Activated CD8-positive, alpha-beta T cell treated with anti-CD3 and anti-CD28 coated beads, Interleukin-2, amount 10 ng/mL, durations not matched to agents 7 days and 5 days (primary cell): ENCODE data around the gene PHRF1. TPM values are rescaled to one million over a fixed set of nuclear protein-coding genes. Genes with fewer than 3 reads are reported as not detected.
"Not testable (repeated sequence)": the region's sequence is repeated elsewhere in the genome, so short reads cannot be mapped to it uniquely, and the experiment has no call there.

Source experiments
- ATAC-seq: fragments of 150-1000 bp; cut with Tn5 transposase; one replicate; pipeline ENCODE4 v1.10.0; 2021; ENCODE audit warnings: moderate library complexity
- CTCF ChIA-PET: fragments of 350-600 bp; sonication (Branson Sonifier 250); formaldehyde crosslinking; loops from one replicate; lab custom pipeline; 2021; ENCODE audit warnings: antibody characterized with exemption; lab: Charles Lee
- POLR2A ChIA-PET: fragments of 350-600 bp; sonication (Branson Sonifier 250); formaldehyde crosslinking; loops from one replicate; lab custom pipeline; 2021; ENCODE audit warnings: antibody characterized with exemption; lab: Charles Lee
- DNase-seq: peaks from one replicate; pipeline ENCODE4 v3.0.0-alpha.2; 2020
- H3K27ac Mint-ChIP-seq: one replicate; pipeline ENCODE4 v1.8.0; 2021; ENCODE audit warnings: mild to moderate bottlenecking, mixed read lengths
- H3K27me3 Mint-ChIP-seq: one replicate; pipeline ENCODE4 v1.8.0; 2021; ENCODE audit warnings: low read depth, mixed read lengths
- H3K36me3 Mint-ChIP-seq: one replicate; pipeline ENCODE4 v1.8.0; 2021; ENCODE audit warnings: low read depth, mixed read lengths
- H3K4me1 Mint-ChIP-seq: one replicate; pipeline ENCODE4 v1.8.0; 2021; ENCODE audit warnings: low read depth, mixed read lengths
- H3K4me3 Mint-ChIP-seq: one replicate; pipeline ENCODE4 v1.8.0; 2021; ENCODE audit warnings: mild to moderate bottlenecking, mixed read lengths
- H3K9me3 Mint-ChIP-seq: one replicate; pipeline ENCODE4 v1.8.0; 2022; ENCODE audit warnings: mixed read lengths; ENCODE audit not compliant: insufficient read depth
- total RNA-seq, 2 experiments: library from RNA; stranded (reverse); gene quantifications; one replicate each; pipeline ENCODE4 v1.2.3, GENCODE V29; 2021

The PHRF1 gene
- total RNA-seq, 2 experiments from 2014 or later, result 53.7 to 58.1 TPM

DNA sequence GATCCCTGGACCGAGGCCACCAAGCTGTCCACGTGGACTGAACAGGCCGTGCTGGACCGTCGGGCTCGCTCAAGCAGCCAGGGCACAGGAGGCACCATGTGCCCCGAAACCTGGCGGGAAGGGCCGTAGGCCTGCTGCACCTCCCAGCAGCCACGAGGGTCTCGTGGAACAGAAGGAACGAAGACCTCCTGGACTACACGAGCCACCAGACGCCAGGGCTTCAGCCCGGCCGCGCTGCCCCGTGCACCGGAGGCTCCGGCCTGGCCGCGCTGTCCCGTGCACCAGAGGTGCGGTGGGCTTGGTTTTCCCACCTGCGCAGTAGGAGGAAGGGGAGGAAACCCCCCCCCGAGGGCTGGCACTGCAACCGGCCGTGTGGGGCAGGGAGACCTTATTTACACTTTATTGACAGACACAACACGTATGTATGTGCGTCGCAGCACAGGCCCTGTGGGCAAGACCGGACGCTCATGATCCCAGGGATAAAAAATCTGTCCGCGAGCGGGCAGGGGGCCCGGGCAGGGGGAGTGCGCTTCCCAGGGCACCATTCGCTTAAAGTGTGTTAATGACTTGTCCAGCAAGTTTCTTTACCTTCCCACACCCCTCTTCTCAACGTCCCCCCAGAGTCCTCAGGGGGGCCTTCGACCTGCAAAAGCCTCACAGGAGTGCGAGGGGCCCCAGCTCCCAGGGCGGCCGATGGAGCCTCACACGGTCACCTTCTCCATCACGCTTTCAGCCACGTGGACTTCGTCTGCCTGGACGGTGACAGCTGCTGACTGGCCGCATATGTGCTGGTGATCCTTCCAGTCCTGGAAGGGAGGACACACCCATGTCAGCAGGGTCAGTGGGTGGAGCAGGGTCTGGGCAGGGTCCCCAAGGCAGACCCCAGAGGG lies 67.8 kb downstream of the PHRF1 start:
- CTCF ChIA-PET, result no interaction called here
- Mint-ChIP-seq H3K27me3 (peaks cover 5% of the 10 kb centered on the region), H3K4me3 (no peak overlapping the region), H3K36me3 (peaks cover 5% of the 10 kb centered on the region), H3K27ac (no peak overlapping the region), H3K4me1 (peaks cover 10% of the 10 kb centered on the region), H3K9me3 (no peaks in the 10 kb centered on the region)
- POLR2A ChIA-PET, result no interaction called here
- ATAC-seq (no peak), DNase-seq (no peak)

- Mint-ChIP-seq H3K9me3 (no peaks in the 10 kb centered on the region), H3K4me3 (no peak overlapping the region), H3K4me1 (peaks cover 7% of the 10 kb centered on the region), H3K27ac (no peak overlapping the region), H3K27me3 (no peaks in the 10 kb centered on the region), H3K36me3 (peaks cover 8% of the 10 kb centered on the region)
- POLR2A ChIA-PET, result no interaction called here
- CTCF ChIA-PET, result no interaction called here
- no peak for ATAC-seq
- DNase-seq, result no peak
Measured at GRCh38 chr11:645536-645935, 69.3 kb downstream of the PHRF1 start.

DNA sequence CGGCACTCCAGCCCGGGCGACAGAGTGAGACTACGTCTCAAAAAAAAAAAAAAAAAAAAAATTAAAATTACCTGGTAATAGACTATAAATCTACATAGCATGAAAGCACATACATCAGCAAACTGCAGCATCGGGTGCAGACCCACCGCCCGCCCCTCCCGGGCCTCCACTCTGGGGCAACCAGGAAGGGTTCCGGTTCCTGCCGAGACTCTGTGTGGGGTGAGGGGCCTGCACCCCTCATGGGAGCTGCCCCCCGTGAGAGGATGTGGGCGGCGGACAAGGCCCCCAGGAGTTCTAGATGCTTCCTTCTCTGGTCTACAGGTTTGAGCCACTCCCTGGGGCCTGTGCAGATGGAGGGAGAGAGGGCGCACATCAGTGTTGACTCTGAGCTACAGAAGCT lies 69.9 kb downstream of the PHRF1 start:
- Mint-ChIP-seq H3K27me3 (no peaks in the 10 kb centered on the region), H3K9me3 (no peaks in the 10 kb centered on the region), H3K4me1 (peaks cover 2% of the 10 kb centered on the region), H3K4me3 (no peak overlapping the region), H3K36me3 (peaks cover 8% of the 10 kb centered on the region), H3K27ac (no peak overlapping the region)
- no peak for DNase-seq
- ChIA-PET POLR2A (no interaction called here), CTCF (interaction anchor here (1.5 kb wide), 1 partner anchor 80 kb away, joined by 4 read pairs; no protein-coding TSS in a partner anchor)
- no peak for ATAC-seq

DNA sequence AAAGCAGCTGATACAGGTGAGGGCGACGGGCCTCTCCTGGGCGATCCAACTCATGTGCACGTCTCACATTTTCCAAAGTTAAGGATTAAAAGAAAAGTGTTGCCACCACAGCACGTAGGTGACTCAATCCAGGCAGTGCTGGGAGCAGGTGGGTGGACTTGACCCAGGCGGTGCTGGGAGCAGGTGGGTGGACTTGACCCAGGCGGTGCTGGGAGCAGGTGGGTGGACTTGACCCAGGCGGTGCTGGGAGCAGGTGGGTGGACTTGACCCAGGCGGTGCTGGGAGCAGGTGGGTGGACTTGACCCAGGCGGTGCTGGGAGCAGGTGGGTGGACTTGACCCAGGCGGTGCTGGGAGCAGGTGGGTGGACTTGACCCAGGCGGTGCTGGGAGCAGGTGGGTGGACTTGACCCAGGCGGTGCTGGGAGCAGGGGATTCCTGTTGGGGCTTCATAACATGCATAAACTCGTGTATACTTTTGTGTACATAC lies 71.4 kb downstream of the PHRF1 start:
- H3K27me3 Mint-ChIP-seq, H3K4me1 Mint-ChIP-seq, H3K27ac Mint-ChIP-seq, H3K4me3 Mint-ChIP-seq, ATAC-seq, H3K9me3 Mint-ChIP-seq, DNase-seq, CTCF ChIA-PET, POLR2A ChIA-PET: not testable (repeated sequence)
- peaks cover 12% of the 10 kb centered on the region for H3K36me3 Mint-ChIP-seq

DNA sequence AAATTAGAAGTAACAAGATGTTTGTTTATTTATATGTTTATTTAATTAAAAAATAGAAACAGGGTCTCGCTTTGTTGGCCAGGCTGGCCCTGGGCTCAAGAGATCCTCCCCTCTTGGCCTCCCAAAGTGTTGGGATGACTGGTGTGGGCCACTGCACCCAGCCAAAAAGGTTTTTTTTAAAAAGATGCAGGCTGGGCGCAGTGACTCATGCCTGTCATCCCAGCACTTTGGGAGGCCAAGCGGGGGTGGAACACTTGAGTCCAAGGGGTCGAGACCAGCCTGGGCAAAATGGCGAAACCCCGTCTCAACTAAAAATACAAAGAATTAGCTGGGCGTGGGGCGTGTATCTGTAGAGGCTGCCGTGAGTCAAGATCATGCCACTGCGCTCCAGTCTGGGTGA lies 74.2 kb downstream of the PHRF1 start:
- peaks cover 2% of the 10 kb centered on the region for H3K4me1 Mint-ChIP-seq
- ATAC-seq (no peak), DNase-seq (no peak)
- H3K4me3 Mint-ChIP-seq, result no peak overlapping the region
- no peaks in the 10 kb centered on the region for H3K9me3 Mint-ChIP-seq
- H3K27ac Mint-ChIP-seq, result no peak overlapping the region
- no peaks in the 10 kb centered on the region for H3K27me3 Mint-ChIP-seq
- H3K36me3 Mint-ChIP-seq, result peaks cover 14% of the 10 kb centered on the region
- ChIA-PET POLR2A (interaction anchor here (0.6 kb wide), 1 partner anchor 73 kb away, joined by 3 read pairs; no protein-coding TSS in a partner anchor), CTCF (no interaction called here)

DNA sequence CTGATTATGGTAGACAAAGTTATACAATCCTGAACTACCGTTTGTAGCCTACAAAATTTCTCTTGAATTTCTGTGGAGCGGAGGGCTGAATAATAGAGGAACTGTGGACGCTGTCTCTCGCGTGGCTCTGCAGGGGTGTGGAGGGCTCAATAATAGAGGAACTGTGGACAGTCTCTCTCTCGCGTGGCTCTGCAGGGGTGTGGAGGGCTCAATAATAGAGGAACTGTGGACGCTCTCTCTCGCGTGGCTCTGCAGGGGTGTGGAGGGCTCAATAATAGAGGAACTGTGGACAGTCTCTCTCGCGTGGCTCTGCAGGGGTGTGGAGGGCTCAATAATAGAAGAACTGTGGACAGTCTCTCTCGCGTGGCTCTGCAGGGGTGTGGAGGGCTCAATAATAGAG lies 76.9 kb downstream of the PHRF1 start:
- ATAC-seq, POLR2A ChIA-PET, H3K27ac Mint-ChIP-seq, CTCF ChIA-PET, H3K36me3 Mint-ChIP-seq, H3K4me3 Mint-ChIP-seq, H3K27me3 Mint-ChIP-seq, H3K4me1 Mint-ChIP-seq, DNase-seq, H3K9me3 Mint-ChIP-seq: not testable (repeated sequence)

DNA sequence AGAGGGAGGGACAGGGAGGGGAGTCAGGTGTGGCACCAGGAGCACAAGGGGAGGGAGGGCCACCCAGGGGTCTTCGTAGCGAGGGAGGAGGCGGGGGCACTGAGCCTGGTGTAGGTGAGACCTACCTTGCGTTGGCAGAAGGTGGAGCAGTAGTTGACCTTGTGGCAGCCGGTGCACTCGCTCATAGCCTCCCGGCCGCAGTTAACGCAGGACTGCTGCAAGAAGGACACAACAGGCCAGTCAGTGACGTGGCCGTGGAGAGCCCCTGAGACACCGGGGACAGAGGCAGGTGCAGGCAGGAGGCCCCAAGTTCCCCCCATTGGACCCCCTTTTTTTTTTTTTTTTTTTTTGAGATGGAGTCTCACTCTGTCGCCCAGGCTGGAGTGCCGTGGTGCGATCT lies 77.6 kb downstream of the PHRF1 start:
- ATAC-seq, result no peak
- CTCF ChIA-PET, result no interaction called here

GRCh38 chr11:654444-654843 lies 78.2 kb downstream of the PHRF1 start:
- ATAC-seq, H3K4me1 Mint-ChIP-seq, POLR2A ChIA-PET, H3K9me3 Mint-ChIP-seq, CTCF ChIA-PET, H3K36me3 Mint-ChIP-seq, DNase-seq, H3K27me3 Mint-ChIP-seq, H3K27ac Mint-ChIP-seq, H3K4me3 Mint-ChIP-seq: not testable (repeated sequence)

More for the DNA sequence above, 77.6 kb downstream of the PHRF1 start:
- Mint-ChIP-seq H3K27me3 (no peaks in the 10 kb centered on the region), H3K4me3 (no peak overlapping the region), H3K4me1 (no peaks in the 10 kb centered on the region), H3K36me3 (peaks cover 9% of the 10 kb centered on the region), H3K27ac (no peak overlapping the region), H3K9me3 (no peaks in the 10 kb centered on the region)
- DNase-seq, result no peak
- POLR2A ChIA-PET, result no interaction called here

GRCh38 chr11:655036-655726 lies 78.9 kb downstream of the PHRF1 start:
- no peaks in the 10 kb centered on the region for H3K27me3 Mint-ChIP-seq
- H3K36me3 Mint-ChIP-seq, result peaks cover 6% of the 10 kb centered on the region
- ATAC-seq (no peak), DNase-seq (no peak)
- ChIA-PET POLR2A (no interaction called here), CTCF (interaction anchor here (1.6 kb wide), 1 partner anchor 68 kb away, joined by 5 read pairs; no protein-coding TSS in a partner anchor)
- H3K4me1 Mint-ChIP-seq, result no peaks in the 10 kb centered on the region
- no peaks in the 10 kb centered on the region for H3K9me3 Mint-ChIP-seq
- no peak overlapping the region for H3K4me3 Mint-ChIP-seq
- H3K27ac Mint-ChIP-seq, result no peak overlapping the region

GRCh38 chr11:656426-656825 lies 80.2 kb downstream of the PHRF1 start:
- H3K27me3 Mint-ChIP-seq, result no peaks in the 10 kb centered on the region
- no peak overlapping the region for H3K4me3 Mint-ChIP-seq
- peaks cover 4% of the 10 kb centered on the region for H3K36me3 Mint-ChIP-seq
- no peaks in the 10 kb centered on the region for H3K4me1 Mint-ChIP-seq
- ChIA-PET CTCF (interaction anchor here (1.6 kb wide), 1 partner anchor 66 kb away, joined by 5 read pairs; no protein-coding TSS in a partner anchor), POLR2A (no interaction called here)
- no peak overlapping the region for H3K27ac Mint-ChIP-seq
- no peak for DNase-seq
- no peak for ATAC-seq
- H3K9me3 Mint-ChIP-seq, result no peaks in the 10 kb centered on the region

- H3K9me3 Mint-ChIP-seq, result no peaks in the 10 kb centered on the region
- no peak overlapping the region for H3K27ac Mint-ChIP-seq
- peaks cover 4% of the 10 kb centered on the region for H3K36me3 Mint-ChIP-seq
- no peaks in the 10 kb centered on the region for H3K4me1 Mint-ChIP-seq
- DNase-seq, result no peak
- ChIA-PET CTCF (interaction anchor here (1.6 kb wide), 1 partner anchor 66 kb away, joined by 5 read pairs; no protein-coding TSS in a partner anchor), POLR2A (no interaction called here)
- H3K4me3 Mint-ChIP-seq, result no peak overlapping the region
- no peaks in the 10 kb centered on the region for H3K27me3 Mint-ChIP-seq
- ATAC-seq, result no peak
Measured at GRCh38 chr11:656866-657265, 80.6 kb downstream of the PHRF1 start.

DNA sequence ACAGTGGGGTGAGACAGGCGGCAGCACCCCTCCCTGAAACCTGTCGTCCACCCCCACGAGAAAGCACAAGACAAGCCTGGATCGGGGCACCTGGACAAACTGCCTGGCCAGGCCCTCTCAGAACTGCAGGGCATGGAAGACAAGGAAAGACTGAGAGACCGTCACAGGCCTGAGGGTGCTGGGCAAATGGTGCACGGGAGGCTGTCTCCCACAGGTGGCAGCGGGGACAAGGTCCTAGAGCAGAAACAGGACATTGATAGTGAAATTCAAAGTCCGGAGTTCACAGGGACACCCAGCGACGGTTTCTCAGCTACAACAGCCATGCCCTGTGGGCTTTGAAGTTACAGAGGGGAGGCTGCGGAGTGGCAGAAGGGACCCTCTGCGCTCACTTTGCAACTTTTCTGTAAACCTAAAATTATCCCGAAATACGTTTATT lies 81.4 kb downstream of the PHRF1 start:
- Mint-ChIP-seq H3K4me1 (peaks cover 3% of the 10 kb centered on the region), H3K9me3 (no peaks in the 10 kb centered on the region), H3K27me3 (no peaks in the 10 kb centered on the region), H3K36me3 (peaks cover 5% of the 10 kb centered on the region), H3K27ac (no peak overlapping the region), H3K4me3 (no peak overlapping the region)
- CTCF ChIA-PET, result no interaction called here
- no peak for ATAC-seq
- POLR2A ChIA-PET, result no interaction called here
- no peak for DNase-seq
